DND-41 (cell line): Measurements from ENCODE around the gene BAG3.

Experiments
- ATAC-seq: fragments of 200-7000 bp; cut with Tn5 transposase; 3 replicates; pipeline ENCODE4 v1.9.1; 2021; ENCODE audit warnings: low read depth; ENCODE audit not compliant: insufficient read depth
- DNase-seq: peaks from one replicate; pipeline ENCODE4 v3.0.0-alpha.2; 2020
- H2AFZ ChIP-seq: 2 replicates; pipeline ENCODE4 v1.6.0; 2012; ENCODE audit warnings: low read depth, low read length
- H3K27ac ChIP-seq: 2 replicates; pipeline ENCODE4 v1.5.1; 2012; ENCODE audit warnings: low read length, inconsistent platforms
- H3K27me3 ChIP-seq: fragments of 200-600 bp; sonication (generic); 2 replicates; pipeline ENCODE4 v1.6.0; 2012; ENCODE audit warnings: low read length, mild to moderate bottlenecking, inconsistent platforms; ENCODE audit not compliant: insufficient read depth, poor library complexity
- H3K36me3 ChIP-seq: 2 replicates; pipeline ENCODE4 v1.5.1; 2012; ENCODE audit warnings: low read length, inconsistent platforms; ENCODE audit not compliant: insufficient read depth
- H3K4me1 ChIP-seq: 2 replicates; pipeline ENCODE4 v1.5.1; 2012; ENCODE audit warnings: mild to moderate bottlenecking, low read length; ENCODE audit not compliant: insufficient read depth
- H3K4me2 ChIP-seq: 2 replicates; pipeline ENCODE4 v1.6.0; 2012; ENCODE audit warnings: mild to moderate bottlenecking, moderate library complexity, low read length, inconsistent platforms; ENCODE audit not compliant: insufficient read depth
- H3K4me3 ChIP-seq, 2 experiments: fragments of 200-600 bp in 1 of 2; shearing (Covaris generic) in 1 of 2; 2 replicates each; pipeline ENCODE4 v1.5.1; 2012 to 2016; ENCODE audit warnings: inconsistent platforms in 2 of 2, low read length in 2 of 2, mild to moderate bottlenecking in 2 of 2, low read depth in 1 of 2, moderate library complexity in 1 of 2
- H3K79me2 ChIP-seq: 2 replicates; pipeline ENCODE4 v1.6.0; 2012; ENCODE audit warnings: low read length, inconsistent platforms; ENCODE audit not compliant: insufficient read depth
- H3K9ac ChIP-seq: 2 replicates; pipeline ENCODE4 v1.6.0; 2012; ENCODE audit warnings: low read depth, mild to moderate bottlenecking, inconsistent platforms, low read length, moderate library complexity
- H3K9me3 ChIP-seq: 2 replicates; pipeline ENCODE4 v1.5.1; 2012; ENCODE audit warnings: low read length, moderate library complexity, mild to moderate bottlenecking, inconsistent platforms; ENCODE audit not compliant: insufficient read depth, severe bottlenecking
- H4K20me1 ChIP-seq: 2 replicates; pipeline ENCODE4 v1.6.0; 2012; ENCODE audit warnings: low read length; ENCODE audit not compliant: insufficient read depth
- EZH2 ChIP-seq: IDR thresholded peaks from 3 replicates; pipeline ENCODE4 v1.6.1; 2012; ENCODE audit warnings: borderline replicate concordance, low read depth, mild to moderate bottlenecking, moderate library complexity, low read length, inconsistent platforms; ENCODE audit not compliant: severe bottlenecking
- TF ChIP-seq, protein P1 (sequence below): IDR thresholded peaks from 2 replicates; pipeline ENCODE4 v1.5.1; 2012; ENCODE audit warnings: borderline replicate concordance, low read length, moderate library complexity, mild to moderate bottlenecking; ENCODE audit not compliant: poor library complexity, severe bottlenecking; ENCODE audit errors: extremely low read depth

Gene BAG3

DNA sequence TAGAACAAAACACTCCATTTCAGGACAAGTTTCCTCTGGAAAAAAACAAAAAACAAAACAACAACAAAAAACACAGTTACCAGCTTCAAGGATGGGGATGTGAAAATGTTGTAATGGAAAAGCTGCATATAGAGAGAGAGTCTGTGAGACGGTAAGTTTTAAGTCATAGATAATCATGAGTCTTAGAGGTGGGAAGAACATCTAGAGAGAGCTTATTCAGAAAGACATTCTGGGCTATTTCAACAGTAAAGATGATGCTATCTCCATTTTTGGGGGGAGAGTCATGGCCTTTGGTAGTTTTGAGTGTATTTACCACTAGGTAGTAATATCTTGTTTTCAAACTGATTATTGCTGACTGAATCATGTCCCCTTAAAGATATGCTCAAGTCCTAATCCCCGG lies 51.4 kb downstream of the BAG3 start:
- Histone ChIP-seq H3K4me1 (no peaks in the 10 kb centered on the region), H3K4me2 (no peak overlapping the region), H2AFZ (no peak overlapping the region), H3K9me3 (no peaks in the 10 kb centered on the region), H3K36me3 (no peaks in the 10 kb centered on the region), H3K4me3 (no peak overlapping the region), H4K20me1 (no peaks in the 10 kb centered on the region), H3K27me3 (peaks cover 6% of the 10 kb centered on the region), H3K27ac (no peak overlapping the region), H3K79me2 (no peaks in the 10 kb centered on the region), H3K9ac (no peak overlapping the region)
- TF ChIP-seq, protein P1, sequence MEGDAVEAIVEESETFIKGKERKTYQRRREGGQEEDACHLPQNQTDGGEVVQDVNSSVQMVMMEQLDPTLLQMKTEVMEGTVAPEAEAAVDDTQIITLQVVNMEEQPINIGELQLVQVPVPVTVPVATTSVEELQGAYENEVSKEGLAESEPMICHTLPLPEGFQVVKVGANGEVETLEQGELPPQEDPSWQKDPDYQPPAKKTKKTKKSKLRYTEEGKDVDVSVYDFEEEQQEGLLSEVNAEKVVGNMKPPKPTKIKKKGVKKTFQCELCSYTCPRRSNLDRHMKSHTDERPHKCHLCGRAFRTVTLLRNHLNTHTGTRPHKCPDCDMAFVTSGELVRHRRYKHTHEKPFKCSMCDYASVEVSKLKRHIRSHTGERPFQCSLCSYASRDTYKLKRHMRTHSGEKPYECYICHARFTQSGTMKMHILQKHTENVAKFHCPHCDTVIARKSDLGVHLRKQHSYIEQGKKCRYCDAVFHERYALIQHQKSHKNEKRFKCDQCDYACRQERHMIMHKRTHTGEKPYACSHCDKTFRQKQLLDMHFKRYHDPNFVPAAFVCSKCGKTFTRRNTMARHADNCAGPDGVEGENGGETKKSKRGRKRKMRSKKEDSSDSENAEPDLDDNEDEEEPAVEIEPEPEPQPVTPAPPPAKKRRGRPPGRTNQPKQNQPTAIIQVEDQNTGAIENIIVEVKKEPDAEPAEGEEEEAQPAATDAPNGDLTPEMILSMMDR: no peak
- no peak for TF ChIP-seq EZH2
- no peak for DNase-seq
- no peak for ATAC-seq

DNA sequence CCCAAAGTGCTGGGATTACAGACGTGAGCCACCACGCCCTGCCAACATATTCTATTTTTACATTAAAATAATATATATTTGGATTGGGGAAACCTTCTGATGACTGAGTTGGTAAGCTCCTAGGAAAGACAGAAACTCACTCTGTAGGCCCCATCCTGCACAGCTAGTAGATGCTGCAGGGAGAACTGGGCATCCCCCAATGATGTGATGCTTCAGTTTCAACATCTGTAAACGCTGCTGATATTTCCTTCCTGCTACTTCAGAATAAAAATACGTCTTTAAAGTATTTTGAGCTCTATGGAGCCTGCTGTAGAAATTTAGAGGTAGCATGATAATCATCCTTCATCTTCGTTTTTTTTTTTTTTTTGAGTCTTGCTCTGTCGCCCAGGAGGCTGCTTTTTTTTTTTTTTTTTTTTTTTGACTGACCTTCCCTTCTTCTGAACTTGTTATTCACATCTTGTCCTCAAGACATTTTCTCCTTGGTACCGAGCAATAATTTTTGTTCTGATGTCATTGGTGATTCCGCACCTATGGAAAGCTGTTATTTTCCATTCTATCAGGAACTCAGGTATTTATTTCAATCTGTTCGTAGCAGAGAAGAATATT lies 52.8 kb downstream of the BAG3 start:
- Histone ChIP-seq H3K27ac (no peak overlapping the region), H3K4me1 (no peaks in the 10 kb centered on the region), H3K79me2 (no peaks in the 10 kb centered on the region), H2AFZ (no peak overlapping the region), H3K4me2 (no peak overlapping the region), H3K9me3 (no peaks in the 10 kb centered on the region), H3K36me3 (no peaks in the 10 kb centered on the region), H3K9ac (no peak overlapping the region), H3K27me3 (peaks cover 6% of the 10 kb centered on the region), H4K20me1 (no peaks in the 10 kb centered on the region), H3K4me3 (no peak overlapping the region)
- no peak for ATAC-seq
- no peak for TF ChIP-seq EZH2
- TF ChIP-seq, protein P1: no peak
- DNase-seq: no peak

DNA sequence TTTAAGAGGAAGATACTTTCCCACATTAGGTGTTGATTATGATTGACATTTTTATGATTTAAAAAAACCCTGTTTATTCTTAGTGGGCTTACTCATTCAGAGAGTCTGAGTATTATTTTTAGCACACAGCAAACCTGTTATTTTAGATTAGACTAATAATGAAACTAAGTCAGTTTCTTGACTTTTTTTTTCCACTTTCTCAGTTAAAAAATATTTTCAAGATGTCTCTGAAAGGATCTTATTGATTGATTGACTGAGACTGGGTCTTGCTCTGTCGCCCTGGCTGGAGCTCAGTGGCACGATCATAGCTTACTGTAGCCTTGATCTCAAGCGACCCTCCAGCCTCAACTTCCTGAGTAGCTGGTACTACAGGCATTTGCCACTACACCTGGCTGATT lies 54.3 kb downstream of the BAG3 start:
- no peaks in the 10 kb centered on the region for H4K20me1 ChIP-seq
- no peak overlapping the region for H2AFZ ChIP-seq
- no peak for TF ChIP-seq EZH2
- TF ChIP-seq, protein P1: no peak
- H3K4me3 ChIP-seq: no peak overlapping the region
- no peak overlapping the region for H3K4me2 ChIP-seq
- no peak for ATAC-seq
- H3K9ac ChIP-seq: no peak overlapping the region
- no peak overlapping the region for H3K27ac ChIP-seq
- no peaks in the 10 kb centered on the region for H3K9me3 ChIP-seq
- DNase-seq: no peak
- no peaks in the 10 kb centered on the region for H3K4me1 ChIP-seq
- H3K36me3 ChIP-seq: no peaks in the 10 kb centered on the region
- H3K79me2 ChIP-seq: no peaks in the 10 kb centered on the region
- peaks cover 6% of the 10 kb centered on the region for H3K27me3 ChIP-seq
